ENCODE data around the gene GOLGA6L7.

DNA sequence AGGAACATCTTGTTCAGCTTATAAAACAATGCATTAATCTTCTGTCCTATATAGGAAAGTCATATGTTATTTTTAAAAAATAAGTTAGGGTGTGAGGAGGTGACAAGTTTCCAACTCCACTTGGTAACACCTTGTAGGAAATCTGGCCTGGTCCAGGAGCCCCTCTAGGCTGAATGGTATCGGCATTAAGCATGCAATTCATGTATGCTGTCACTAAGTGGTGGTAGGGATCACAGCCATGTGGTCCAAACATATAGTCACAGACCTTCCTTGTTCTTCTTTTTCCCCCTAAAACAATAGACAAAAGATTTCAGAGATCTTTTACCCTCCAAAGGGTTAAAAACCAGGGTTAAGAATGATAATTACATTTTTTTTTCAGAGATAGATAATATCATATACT, 33.2 kb upstream of the GOLGA6L7 start:
- TF ChIP-seq YY1 (IDR thresholded peaks at IDR 0.05; ENCODE audit: insufficient read depth, insufficient read length), result no peak
- no peak for TF ChIP-seq ZNF274 (IDR thresholded peaks at IDR 0.05; ENCODE audit: low read depth, low read length)
- TF ChIP-seq SUZ12 (IDR thresholded peaks at IDR 0.05; ENCODE audit: extremely low read depth, insufficient read depth, insufficient read length), result no peak
